B cell (primary cell): Measurements from ENCODE around the gene PCDHGB1. TPM values are rescaled to one million over a fixed set of nuclear protein-coding genes. Genes with fewer than 3 reads are reported as not detected.

ENCODE experiments used
- ATAC-seq: fragments of 200-7000 bp; cut with Tn5 transposase; one replicate; pipeline ENCODE4 v1.10.0; 2021; ENCODE audit warnings: low read depth, mild to moderate bottlenecking, moderate number of reproducible peaks, moderate library complexity
- CTCF ChIA-PET: fragments of 350-600 bp; sonication (Branson Sonifier 250); formaldehyde crosslinking; loops from one replicate; lab custom pipeline; 2021; ENCODE audit warnings: antibody characterized with exemption, inconsistent platforms; lab: Charles Lee
- POLR2A ChIA-PET: fragments of 350-600 bp; sonication (Branson Sonifier 250); formaldehyde crosslinking; loops from one replicate; lab custom pipeline; 2021; ENCODE audit warnings: antibody characterized with exemption; lab: Charles Lee
- DNase-seq: peaks from one replicate; pipeline ENCODE4 v3.0.0; 2013
- H2AFZ ChIP-seq: 2 replicates; pipeline ENCODE4 v1.6.1; 2012; ENCODE audit warnings: mild to moderate bottlenecking, low read depth, low read length; ENCODE audit not compliant: insufficient read depth, poor library complexity, severe bottlenecking
- H3K27ac ChIP-seq, 2 donors: 1 replicate in 1 of 2; 2 replicates in 1 of 2; pipeline ENCODE4 v1.5.1; 2012 to 2013; ENCODE audit warnings: low read length in 2 of 2, mild to moderate bottlenecking in 2 of 2, moderate library complexity in 1 of 2
- H3K27me3 ChIP-seq, 4 experiments: fragments of 200-600 bp in 1 of 4; sonication (generic) in 1 of 4; replicated peaks in 1 of 4; 1 replicate in 2 of 4; 2 replicates in 2 of 4; pipeline versions ENCODE4 v1.6.1 to v1.7.0; 2013 to 2016; ENCODE audit warnings: low read length in 3 of 4, mild to moderate bottlenecking in 2 of 4, mixed read lengths in 1 of 4, moderate library complexity in 1 of 4; ENCODE audit not compliant: insufficient read depth in 4 of 4, control insufficient read depth in 3 of 4; ENCODE audit errors: control extremely low read depth in 1 of 4
- H3K36me3 ChIP-seq, 2 experiments: replicated peaks in 1 of 2; 1 replicate in 1 of 2; 2 replicates in 1 of 2; pipeline versions ENCODE4 v1.6.1 to v1.7.1; 2013; ENCODE audit warnings: low read length in 1 of 2; ENCODE audit not compliant: insufficient read depth in 2 of 2, control insufficient read depth in 1 of 2; ENCODE audit errors: control extremely low read depth in 1 of 2, extremely low read depth in 1 of 2
- H3K4me1 ChIP-seq, 2 donors: fragments of 200-600 bp in 1 of 2; sonication (generic) in 1 of 2; 1 replicate in 1 of 2; 2 replicates in 1 of 2; pipeline versions ENCODE4 v1.5.1 to v1.6.1; 2013 to 2017; ENCODE audit warnings: low read length in 2 of 2; ENCODE audit not compliant: control insufficient read depth in 2 of 2, insufficient read depth in 2 of 2
- H3K4me2 ChIP-seq: replicated peaks from 2 replicates; pipeline ENCODE3; 2012; ENCODE audit warnings: mild to moderate bottlenecking, low read depth, low read length; ENCODE audit not compliant: poor library complexity, severe bottlenecking
- H3K4me3 ChIP-seq, 5 experiments: fragments of 200-600 bp in 1 of 5; sonication (generic) in 1 of 5; 1 replicate in 3 of 5; 2 replicates in 2 of 5; pipeline versions ENCODE4 v1.5.1 to v1.7.0; 2011 to 2016; ENCODE audit warnings: low read length in 4 of 5, mild to moderate bottlenecking in 4 of 5, low read depth in 2 of 5, control low read depth in 1 of 5, moderate library complexity in 1 of 5; ENCODE audit not compliant: insufficient read depth in 1 of 5; ENCODE audit errors: control extremely low read depth in 1 of 5, extremely low read depth in 1 of 5
- H3K79me2 ChIP-seq: fragments of 200-600 bp; sonication (generic); one replicate; pipeline ENCODE4 v1.6.0; 2016; ENCODE audit warnings: low read length; ENCODE audit not compliant: control insufficient read depth, insufficient read depth
- H3K9ac ChIP-seq: fragments of 200-600 bp; sonication (generic); 2 replicates; pipeline ENCODE4 v1.6.1; 2017; ENCODE audit warnings: mild to moderate bottlenecking, low read length, moderate library complexity
- H3K9me3 ChIP-seq, 3 donors: one replicate each; pipeline versions ENCODE4 v1.6.1 to v1.7.1; 2013; ENCODE audit warnings: low read length in 2 of 3; ENCODE audit not compliant: control insufficient read depth in 2 of 3, insufficient read depth in 1 of 3; ENCODE audit errors: control extremely low read depth in 1 of 3
- H4K20me1 ChIP-seq: 2 replicates; pipeline ENCODE4 v1.6.0; 2012; ENCODE audit warnings: mild to moderate bottlenecking, low read length; ENCODE audit not compliant: insufficient read depth, control insufficient read depth, poor library complexity, severe bottlenecking
- H3K27ac Mint-ChIP-seq: one replicate; pipeline ENCODE4 v1.8.0; 2021; ENCODE audit warnings: mixed read lengths
- H3K27me3 Mint-ChIP-seq: one replicate; pipeline ENCODE4 v1.8.0; 2021; ENCODE audit warnings: mixed read lengths
- H3K4me1 Mint-ChIP-seq: one replicate; pipeline ENCODE4 v1.8.0; 2021; ENCODE audit warnings: mixed read lengths
- H3K4me3 Mint-ChIP-seq: one replicate; pipeline ENCODE4 v1.8.0; 2021; ENCODE audit warnings: mixed read lengths
- H3K9me3 Mint-ChIP-seq: one replicate; pipeline ENCODE4 v1.8.0; 2022; ENCODE audit warnings: mixed read lengths; ENCODE audit not compliant: insufficient read depth
- EZH2 ChIP-seq: IDR thresholded peaks from 2 replicates; pipeline ENCODE4 v1.6.1; 2012; ENCODE audit warnings: borderline replicate concordance, low read depth, mild to moderate bottlenecking, moderate library complexity, low read length; ENCODE audit not compliant: insufficient read depth, poor library complexity, severe bottlenecking
- WGBS: methylation state at CpG from one replicate; pipeline ENCODE4 v1.1.5; 2013; ENCODE audit warnings: missing lambda C conversion rate; ENCODE audit not compliant: insufficient coverage; 5-methylcytosine and 5-hydroxymethylcytosine counted together
- intact Hi-C: fragments of 100-400 bp; cut with micrococcal nuclease; formaldehyde crosslinking; loops from one replicate; pipeline ENCODE4 v1.10.0; 2022
- polyA plus RNA-seq: library from polyadenylated mRNA; depleted of rRNA; stranded (reverse); fragments of >200 nt; gene quantifications from 2 replicates; pipeline ENCODE4 v1.2.3, GENCODE V29; 2012
- total RNA-seq, 2 donors: library from RNA; stranded (reverse); fragments of 120-200 nt in 1 of 2; gene quantifications; 1 replicate in 1 of 2; 2 replicates in 1 of 2; pipeline versions ENCODE4 v1.2.3 to v1.2.4, GENCODE V29; 2013 to 2022
- TF ChIP-seq, protein P1 (sequence below): fragments of 200-600 bp; IDR thresholded peaks from one replicate; pipeline ENCODE4 v1.8.0; 2022; ENCODE audit warnings: antibody characterized with exemption, mild to moderate bottlenecking

PCDHGB1 gene
- total and polyA plus RNA-seq, 2 donors (not counting 1 experiment from before 2014, with no cell fraction given), result 0.10 to 0.69 TPM

DNA sequence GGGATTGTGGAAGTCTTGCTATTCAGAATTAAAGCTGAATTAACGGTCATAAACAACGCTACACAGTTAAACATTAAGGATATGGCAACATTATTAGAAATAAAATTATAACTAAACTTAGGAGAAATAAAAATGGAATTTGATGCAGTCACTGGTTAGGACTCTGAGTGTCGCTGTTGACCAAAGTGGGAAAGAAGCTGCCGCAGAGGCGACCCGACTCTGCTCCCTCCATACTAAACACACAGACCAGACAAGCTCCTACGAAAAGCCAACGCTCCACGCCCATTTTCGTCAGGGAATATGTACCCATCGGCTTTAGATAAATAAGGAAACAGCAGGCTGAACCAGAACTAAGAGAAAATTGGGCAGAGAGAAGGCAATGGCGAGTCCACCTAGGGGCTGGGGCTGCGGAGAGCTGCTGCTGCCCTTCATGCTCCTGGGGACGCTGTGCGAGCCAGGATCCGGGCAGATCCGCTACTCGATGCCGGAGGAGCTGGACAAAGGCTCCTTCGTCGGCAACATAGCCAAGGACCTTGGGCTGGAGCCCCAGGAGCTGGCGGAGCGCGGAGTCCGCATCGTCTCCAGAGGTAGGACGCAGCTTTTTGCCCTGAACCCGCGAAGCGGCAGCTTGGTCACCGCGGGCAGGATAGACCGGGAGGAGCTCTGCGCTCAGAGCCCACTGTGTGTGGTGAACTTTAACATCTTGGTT lies 14.2 kb downstream of the PCDHGB1 start, which contains the start of gene PCDHGA5:
Gene PCDHGA5 (plus strand): TSS at position 211 of the 709 bp plus-strand sequence. CDS start 169 bp downstream, at position 380.
- no peak within 1 kb of the TSS for H3K27ac ChIP-seq
- DNase-seq (no peak), ATAC-seq (no peak)
- H3K4me1 ChIP-seq, result peaks cover 0 to 4% of the 10 kb centered on the region in 2 donors
- no peak for TF ChIP-seq EZH2
- TF ChIP-seq, protein P1, sequence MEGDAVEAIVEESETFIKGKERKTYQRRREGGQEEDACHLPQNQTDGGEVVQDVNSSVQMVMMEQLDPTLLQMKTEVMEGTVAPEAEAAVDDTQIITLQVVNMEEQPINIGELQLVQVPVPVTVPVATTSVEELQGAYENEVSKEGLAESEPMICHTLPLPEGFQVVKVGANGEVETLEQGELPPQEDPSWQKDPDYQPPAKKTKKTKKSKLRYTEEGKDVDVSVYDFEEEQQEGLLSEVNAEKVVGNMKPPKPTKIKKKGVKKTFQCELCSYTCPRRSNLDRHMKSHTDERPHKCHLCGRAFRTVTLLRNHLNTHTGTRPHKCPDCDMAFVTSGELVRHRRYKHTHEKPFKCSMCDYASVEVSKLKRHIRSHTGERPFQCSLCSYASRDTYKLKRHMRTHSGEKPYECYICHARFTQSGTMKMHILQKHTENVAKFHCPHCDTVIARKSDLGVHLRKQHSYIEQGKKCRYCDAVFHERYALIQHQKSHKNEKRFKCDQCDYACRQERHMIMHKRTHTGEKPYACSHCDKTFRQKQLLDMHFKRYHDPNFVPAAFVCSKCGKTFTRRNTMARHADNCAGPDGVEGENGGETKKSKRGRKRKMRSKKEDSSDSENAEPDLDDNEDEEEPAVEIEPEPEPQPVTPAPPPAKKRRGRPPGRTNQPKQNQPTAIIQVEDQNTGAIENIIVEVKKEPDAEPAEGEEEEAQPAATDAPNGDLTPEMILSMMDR, result no peak
- Mint-ChIP-seq H3K4me3 (no peak within 1 kb of the TSS), H3K9me3 (peaks cover 6% of the 10 kb centered on the region), H3K27ac (no peak within 1 kb of the TSS), H3K4me1 (peaks cover 9% of the 10 kb centered on the region), H3K27me3 (peaks cover 63% of the 10 kb centered on the region)
- H3K9me3 ChIP-seq, result peaks cover 10 to 57% (median 54%) of the 10 kb centered on the region in 3 donors
- no peak within 1 kb of the TSS for H2AFZ ChIP-seq
- no peaks in the 10 kb centered on the region for H3K36me3 ChIP-seq
- no peaks in the 10 kb centered on the region for H4K20me1 ChIP-seq
- peaks cover 0 to 64% (median 42%) of the 10 kb centered on the region in 4 experiments for H3K27me3 ChIP-seq
- intact Hi-C loops, result no loop called here
- 33% methylated on average over 32 of the region's 34 CpGs for WGBS
- no peak within 1 kb of the TSS for H3K4me2 ChIP-seq
- ChIA-PET POLR2A (no interaction called here), CTCF (interaction anchor here (0.6 to 1.2 kb wide), 2 partner anchors 17 to 200 kb away, joined by 3 read pairs; no protein-coding TSS in a partner anchor)
- no peaks in the 10 kb centered on the region for H3K79me2 ChIP-seq
- no peak within 1 kb of the TSS for H3K4me3 ChIP-seq
- no peak within 1 kb of the TSS for H3K9ac ChIP-seq
